Smooth muscle cell of the brain vasculature (primary cell): ENCODE measurements around the gene DGKH.

Source experiments
- DNase-seq: peaks from one replicate; pipeline ENCODE4 v3.0.0-alpha.2; 2012; ENCODE audit warnings: low read depth, low spot score

DGKH gene

GRCh38 chr13:42228527-42228926, 180.1 kb downstream of the DGKH start:
- no peak for DNase-seq

GRCh38 chr13:42229287-42229686, 180.8 kb downstream of the DGKH start:
- no peak for DNase-seq

- DNase-seq: no peak
Observed at GRCh38 chr13:42232671-42233070, 184.2 kb downstream of the DGKH start.

GRCh38 chr13:42233726-42234125, 185.3 kb downstream of the DGKH start:
- DNase-seq: no peak

- no peak for DNase-seq
Observed at GRCh38 chr13:42239161-42239560, 190.7 kb downstream of the DGKH start.

- DNase-seq: no peak
Observed at GRCh38 chr13:42239644-42240043, 191.2 kb downstream of the DGKH start.

GRCh38 chr13:42246541-42246940, 198.1 kb downstream of the DGKH start:
- no peak for DNase-seq

- no peak for DNase-seq
Observed at GRCh38 chr13:42247883-42248282, 199.4 kb downstream of the DGKH start.

- DNase-seq: no peak
Observed at GRCh38 chr13:42255886-42256285, 207.4 kb downstream of the DGKH start.

GRCh38 chr13:42258747-42259146, 210.3 kb downstream of the DGKH start:
- DNase-seq: no peak

- DNase-seq: no peak
Observed at GRCh38 chr13:42259515-42259914, 211.1 kb downstream of the DGKH start.

- DNase-seq: no peak
Observed at GRCh38 chr13:42260903-42261654, 212.6 kb downstream of the DGKH start.

GRCh38 chr13:42266473-42266872, 218.0 kb downstream of the DGKH start:
- peak; percentile 35 for DNase-seq

GRCh38 chr13:42270160-42270856, 221.9 kb downstream of the DGKH start:
- DNase-seq: no peak

- no peak for DNase-seq
Observed at GRCh38 chr13:42270857-42271215, 222.4 kb downstream of the DGKH start.

- DNase-seq: peak; percentile 97
Observed at GRCh38 chr13:42271337-42272114, 223.1 kb downstream of the DGKH start.

GRCh38 chr13:42272115-42272803, 223.8 kb downstream of the DGKH start, which contains the start of gene AKAP11:
TSS of gene AKAP11 (plus strand) at chr13:42272152. CDS start at chr13:42286349, 14,197 bp downstream.
- DNase-seq: no peak

GRCh38 chr13:42272804-42273175, 224.3 kb downstream of the DGKH start:
- no peak for DNase-seq

GRCh38 chr13:42274386-42275097, 226.1 kb downstream of the DGKH start:
- DNase-seq: no peak

GRCh38 chr13:42275098-42275471, 226.6 kb downstream of the DGKH start:
- no peak for DNase-seq

GRCh38 chr13:42275506-42275905, 227.1 kb downstream of the DGKH start:
- no peak for DNase-seq
